Parathyroid adenoma (tissue), 2 donors: ENCODE measurements around the gene DPYSL5.

Experiments used
- H2AFZ ChIP-seq: fragments of 300-600 bp; sonication (generic); one replicate; pipeline ENCODE4 v1.7.0; 2017; ENCODE audit warnings: antibody characterized with exemption, mild to moderate bottlenecking
- H3K27ac ChIP-seq: fragments of 300-600 bp; sonication (generic); one replicate; pipeline ENCODE4 v1.7.0; 2017
- H3K27me3 ChIP-seq: fragments of 300-600 bp; sonication (generic); one replicate; pipeline ENCODE4 v1.7.0; 2017; ENCODE audit warnings: low read length; ENCODE audit not compliant: control insufficient read depth, insufficient read depth
- H3K36me3 ChIP-seq: fragments of 300-600 bp; sonication (generic); one replicate; pipeline ENCODE4 v1.7.0; 2017; ENCODE audit warnings: low read length; ENCODE audit not compliant: control insufficient read depth, insufficient read depth
- H3K4me1 ChIP-seq: fragments of 300-600 bp; sonication (generic); one replicate; pipeline ENCODE4 v1.7.0; 2017; ENCODE audit warnings: control low read depth
- H3K4me2 ChIP-seq: fragments of 300-600 bp; sonication (generic); one replicate; pipeline ENCODE4 v1.7.0; 2017; ENCODE audit warnings: low read length
- H3K4me3 ChIP-seq: fragments of 300-600 bp; sonication (generic); one replicate; pipeline ENCODE4 v1.7.0; 2017; ENCODE audit warnings: low read depth, low read length
- H3K79me2 ChIP-seq: fragments of 300-600 bp; sonication (generic); one replicate; pipeline ENCODE4 v1.7.0; 2017; ENCODE audit warnings: control low read depth
- H3K9ac ChIP-seq: fragments of 300-600 bp; sonication (generic); one replicate; pipeline ENCODE4 v1.7.0; 2017; ENCODE audit warnings: mild to moderate bottlenecking
- H3K9me3 ChIP-seq: fragments of 300-600 bp; sonication (generic); one replicate; pipeline ENCODE4 v1.7.0; 2017; ENCODE audit warnings: low read length; ENCODE audit not compliant: control insufficient read depth
- TF ChIP-seq, protein P1 (sequence below): fragments of 300-600 bp; sonication (generic); IDR thresholded peaks from one replicate; pipeline ENCODE4 v1.7.0; 2017; ENCODE audit warnings: antibody characterized with exemption, mild to moderate bottlenecking
- donor health status: primary hyperparathyroidism.

The DPYSL5 gene

DNA sequence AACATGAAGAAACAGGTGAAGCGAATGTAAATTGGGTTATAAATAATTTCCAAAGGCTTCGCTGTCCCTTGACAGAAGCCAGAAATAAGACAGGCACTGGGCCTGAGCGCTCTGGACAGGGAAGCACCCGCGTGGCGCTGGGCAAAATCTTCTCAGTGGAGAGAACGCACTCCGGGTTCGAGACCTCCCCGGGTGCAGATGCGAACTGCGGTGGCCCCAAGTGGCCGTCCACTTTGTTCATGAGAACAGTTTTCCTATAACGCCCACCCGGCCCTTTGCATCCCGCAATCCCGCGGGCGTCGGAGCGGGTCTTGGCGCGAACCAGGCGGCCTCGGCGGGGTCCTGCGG, 651 bp upstream of the DPYSL5 start:
- TF ChIP-seq, protein P1, sequence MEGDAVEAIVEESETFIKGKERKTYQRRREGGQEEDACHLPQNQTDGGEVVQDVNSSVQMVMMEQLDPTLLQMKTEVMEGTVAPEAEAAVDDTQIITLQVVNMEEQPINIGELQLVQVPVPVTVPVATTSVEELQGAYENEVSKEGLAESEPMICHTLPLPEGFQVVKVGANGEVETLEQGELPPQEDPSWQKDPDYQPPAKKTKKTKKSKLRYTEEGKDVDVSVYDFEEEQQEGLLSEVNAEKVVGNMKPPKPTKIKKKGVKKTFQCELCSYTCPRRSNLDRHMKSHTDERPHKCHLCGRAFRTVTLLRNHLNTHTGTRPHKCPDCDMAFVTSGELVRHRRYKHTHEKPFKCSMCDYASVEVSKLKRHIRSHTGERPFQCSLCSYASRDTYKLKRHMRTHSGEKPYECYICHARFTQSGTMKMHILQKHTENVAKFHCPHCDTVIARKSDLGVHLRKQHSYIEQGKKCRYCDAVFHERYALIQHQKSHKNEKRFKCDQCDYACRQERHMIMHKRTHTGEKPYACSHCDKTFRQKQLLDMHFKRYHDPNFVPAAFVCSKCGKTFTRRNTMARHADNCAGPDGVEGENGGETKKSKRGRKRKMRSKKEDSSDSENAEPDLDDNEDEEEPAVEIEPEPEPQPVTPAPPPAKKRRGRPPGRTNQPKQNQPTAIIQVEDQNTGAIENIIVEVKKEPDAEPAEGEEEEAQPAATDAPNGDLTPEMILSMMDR, result no peak
- H3K27ac ChIP-seq, result no peak overlapping the region
- peaks cover 23% of the 10 kb centered on the region for H3K27me3 ChIP-seq
- H3K4me3 ChIP-seq, result no peak overlapping the region
- no peaks in the 10 kb centered on the region for H3K36me3 ChIP-seq
- H3K79me2 ChIP-seq, result no peaks in the 10 kb centered on the region
- H3K4me2 ChIP-seq, result peak overlapping the region; percentile 51
- no peaks in the 10 kb centered on the region for H3K9me3 ChIP-seq
- H3K9ac ChIP-seq, result no peak overlapping the region
- H3K4me1 ChIP-seq, result peaks cover 7% of the 10 kb centered on the region
- peak overlapping the region; percentile 70 for H2AFZ ChIP-seq

DNA sequence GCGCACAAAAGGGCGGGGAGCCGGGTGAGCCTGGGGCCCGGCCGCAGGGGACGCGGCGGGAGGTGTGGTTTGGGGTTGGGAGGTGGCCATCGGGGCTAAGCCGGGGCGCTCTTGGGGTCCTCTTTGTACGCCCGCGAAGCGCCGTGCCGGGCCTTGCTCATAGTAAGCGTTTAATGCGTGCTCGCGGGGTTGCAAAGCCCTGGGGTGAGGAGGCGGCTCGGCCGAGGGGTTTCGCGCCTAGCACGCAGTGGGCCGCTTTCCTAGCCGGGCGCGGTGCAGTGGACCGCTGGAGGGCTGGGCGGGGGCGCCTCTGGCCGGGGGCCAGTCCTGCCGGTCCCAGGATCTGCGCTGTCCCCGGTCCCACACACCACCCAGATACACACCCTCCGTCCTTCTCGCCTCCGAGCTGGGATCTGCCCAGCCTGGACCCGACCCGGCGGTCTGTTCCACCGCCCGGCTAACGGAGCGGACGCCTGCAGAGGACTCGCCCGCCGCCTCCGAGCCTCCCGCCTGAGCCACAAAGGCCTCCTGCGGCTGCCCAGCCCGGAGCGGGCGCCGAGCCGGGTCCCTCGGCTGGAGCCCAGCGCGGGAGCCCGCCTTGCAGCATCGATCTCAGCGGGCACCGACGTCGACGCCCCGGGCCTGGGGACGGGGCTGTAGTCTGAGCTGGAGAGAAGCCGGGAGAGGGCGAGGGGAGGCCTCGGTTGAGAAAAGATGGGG, 564 bp downstream of the DPYSL5 start:
- H3K27me3 ChIP-seq, result peaks cover 23% of the 10 kb centered on the region

DNA sequence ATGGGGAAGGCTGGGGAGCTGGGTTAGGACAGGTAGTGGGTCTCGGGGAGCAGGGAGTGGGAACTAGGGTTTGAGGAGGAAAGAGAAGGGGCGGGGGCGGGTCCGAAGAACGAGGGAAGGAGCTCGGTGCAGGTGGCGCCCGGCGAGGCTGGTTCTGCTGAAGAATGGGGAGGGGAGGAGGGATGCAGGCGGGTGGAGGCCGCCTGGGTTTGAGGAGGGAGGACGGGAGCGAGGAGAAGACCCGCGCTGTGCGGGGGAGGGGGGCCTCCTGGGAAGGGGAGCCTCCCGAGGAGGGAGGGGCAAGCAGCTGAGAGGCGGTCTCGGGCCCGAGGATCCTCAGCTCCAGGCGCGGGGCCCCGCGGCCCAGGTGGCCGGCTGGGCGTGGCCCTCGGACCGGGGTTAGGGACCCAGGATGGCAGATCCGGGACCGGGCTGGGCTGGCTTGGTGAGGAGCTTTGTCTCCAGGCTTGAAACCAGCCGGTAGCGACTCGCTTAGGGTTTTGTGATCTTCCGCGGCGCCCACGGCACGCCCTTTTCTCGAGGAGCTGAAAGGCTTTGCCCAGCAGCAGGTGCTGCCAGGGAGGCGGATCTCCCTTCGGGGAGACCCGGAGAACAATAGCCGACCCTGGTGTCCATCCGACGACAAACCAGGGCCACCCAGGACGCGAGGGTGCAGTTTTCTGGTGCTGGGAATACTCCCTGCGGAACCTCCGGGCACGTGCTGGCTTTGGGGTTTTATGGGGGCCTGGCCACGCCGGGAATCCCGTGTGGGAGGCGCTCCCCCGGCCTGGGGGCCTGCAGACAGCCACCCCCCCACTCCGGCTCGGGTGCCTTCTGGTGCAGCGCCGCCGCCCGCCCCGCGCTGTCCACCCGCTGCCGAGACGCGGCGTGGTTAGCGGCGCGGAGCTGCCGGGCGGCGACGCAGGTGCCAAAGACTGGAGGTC, 1.4 kb downstream of the DPYSL5 start:
- Histone ChIP-seq H2AFZ (peak overlapping the region; percentile 65), H3K9ac (no peak overlapping the region), H3K79me2 (no peaks in the 10 kb centered on the region), H3K4me1 (peaks cover 7% of the 10 kb centered on the region), H3K4me3 (no peak overlapping the region), H3K9me3 (no peaks in the 10 kb centered on the region), H3K4me2 (peak overlapping the region; percentile 51), H3K27ac (no peak overlapping the region), H3K36me3 (no peaks in the 10 kb centered on the region), H3K27me3 (peaks cover 23% of the 10 kb centered on the region)
- TF ChIP-seq, protein P1, result no peak

More for the DNA sequence above, 564 bp downstream of the DPYSL5 start:
- peaks cover 7% of the 10 kb centered on the region for H3K4me1 ChIP-seq
- H3K27ac ChIP-seq, result no peak overlapping the region
- H3K4me2 ChIP-seq, result peak overlapping the region; percentile 51
- no peak overlapping the region for H3K9ac ChIP-seq
- H3K4me3 ChIP-seq, result no peak overlapping the region
- TF ChIP-seq, protein P1, result no peak
- H3K79me2 ChIP-seq, result no peaks in the 10 kb centered on the region
- no peaks in the 10 kb centered on the region for H3K36me3 ChIP-seq
- no peaks in the 10 kb centered on the region for H3K9me3 ChIP-seq
- H2AFZ ChIP-seq, result peak overlapping the region; percentile 65

DNA sequence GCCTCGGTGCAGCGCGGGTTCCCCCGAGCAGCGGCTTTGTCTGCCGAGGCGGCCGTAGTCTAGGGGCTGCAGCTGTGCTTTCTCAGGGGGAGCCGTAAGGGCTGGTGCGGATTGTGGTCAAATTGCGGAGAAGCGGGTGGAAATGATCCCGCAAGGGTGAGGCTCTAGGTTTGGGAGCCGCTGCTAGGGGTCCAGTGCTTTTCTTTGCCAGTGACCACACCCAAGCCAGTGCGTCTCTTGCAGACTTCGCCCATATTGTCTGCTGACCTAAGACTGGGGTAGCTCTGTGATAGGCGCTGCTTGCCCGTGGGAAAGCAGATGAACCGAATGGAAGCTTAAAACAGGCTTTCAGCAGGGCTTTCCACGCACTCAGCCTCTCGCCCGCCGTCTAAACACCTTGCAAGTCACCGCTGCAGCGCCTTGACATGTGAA, 2.1 kb downstream of the DPYSL5 start:
- Histone ChIP-seq H3K4me2 (no peak overlapping the region), H3K4me1 (peaks cover 7% of the 10 kb centered on the region), H3K27me3 (peaks cover 23% of the 10 kb centered on the region), H3K9ac (no peak overlapping the region), H3K4me3 (no peak overlapping the region), H2AFZ (peak overlapping the region; percentile 65), H3K36me3 (no peaks in the 10 kb centered on the region), H3K9me3 (no peaks in the 10 kb centered on the region), H3K27ac (no peak overlapping the region), H3K79me2 (no peaks in the 10 kb centered on the region)
- TF ChIP-seq, protein P1, result no peak
